Mesenteric fat pad (tissue), 1 donor: ENCODE data around the gene MS4A6E. TPM values are rescaled to one million over a fixed set of nuclear protein-coding genes. Genes with fewer than 3 reads are reported as not detected.

Experiments used
- DNase-seq: peaks from one replicate; pipeline ENCODE4 v3.0.0-alpha.2; 2020; ENCODE audit warnings: low spot score
- total RNA-seq: library from RNA; stranded (reverse); fragmentation: NEBNext Ultra II Directional; extraction: Animal tissue kit (Norgen Biotek cat#: 25700); gene quantifications from one replicate; pipeline ENCODE4 v1.2.1, GENCODE V29; 2021
- donor health status: DM: yes; HTN: yes; CAD: no.

MS4A6E gene
- total RNA-seq, 1 donor from 2014 or later: 3.6 TPM

GRCh38 chr11:60371854-60372253, 44.8 kb downstream of the MS4A6E start:
- DNase-seq: no peak

DNA sequence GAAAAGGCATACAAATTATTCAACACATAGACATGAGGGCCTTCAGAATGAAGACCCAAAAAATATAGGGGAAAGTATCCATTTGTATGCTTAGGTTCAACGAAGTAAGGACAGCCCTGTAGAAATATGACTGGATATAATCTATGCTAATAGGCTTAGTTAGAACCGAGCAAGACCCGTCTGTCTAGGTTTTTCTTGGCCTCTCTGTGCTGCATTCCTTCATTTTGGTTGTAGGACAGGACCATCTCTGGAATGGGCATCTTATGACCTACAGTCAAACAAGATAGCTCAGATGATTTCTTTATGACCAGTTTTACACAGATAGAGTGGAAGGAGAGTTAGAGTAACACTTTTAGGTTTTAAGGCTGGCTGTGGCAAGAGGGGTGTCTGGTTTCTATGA, 45.7 kb downstream of the MS4A6E start:
- DNase-seq: no peak

DNA sequence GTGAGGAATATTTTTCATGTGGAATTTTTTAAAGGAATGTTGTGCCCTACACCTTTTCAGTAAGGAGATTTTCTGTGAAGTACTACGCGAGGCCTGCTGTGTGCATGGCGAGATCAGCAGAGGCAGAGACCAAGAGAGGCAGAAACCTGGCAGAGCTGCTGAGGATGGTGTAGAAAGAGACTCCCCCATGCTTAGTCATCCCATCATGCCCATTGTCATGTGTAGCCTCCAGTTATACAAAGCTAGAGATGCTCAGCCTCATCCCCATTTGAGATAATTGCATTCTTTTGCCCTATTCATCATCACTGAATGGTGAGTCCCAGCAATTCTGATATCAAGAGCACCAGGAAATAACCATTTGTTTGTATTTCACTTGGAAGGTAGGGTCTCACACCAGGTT, 48.3 kb downstream of the MS4A6E start:
- no peak for DNase-seq

- no peak for DNase-seq
Measured at GRCh38 chr11:60376601-60377000, 49.5 kb downstream of the MS4A6E start.

DNA sequence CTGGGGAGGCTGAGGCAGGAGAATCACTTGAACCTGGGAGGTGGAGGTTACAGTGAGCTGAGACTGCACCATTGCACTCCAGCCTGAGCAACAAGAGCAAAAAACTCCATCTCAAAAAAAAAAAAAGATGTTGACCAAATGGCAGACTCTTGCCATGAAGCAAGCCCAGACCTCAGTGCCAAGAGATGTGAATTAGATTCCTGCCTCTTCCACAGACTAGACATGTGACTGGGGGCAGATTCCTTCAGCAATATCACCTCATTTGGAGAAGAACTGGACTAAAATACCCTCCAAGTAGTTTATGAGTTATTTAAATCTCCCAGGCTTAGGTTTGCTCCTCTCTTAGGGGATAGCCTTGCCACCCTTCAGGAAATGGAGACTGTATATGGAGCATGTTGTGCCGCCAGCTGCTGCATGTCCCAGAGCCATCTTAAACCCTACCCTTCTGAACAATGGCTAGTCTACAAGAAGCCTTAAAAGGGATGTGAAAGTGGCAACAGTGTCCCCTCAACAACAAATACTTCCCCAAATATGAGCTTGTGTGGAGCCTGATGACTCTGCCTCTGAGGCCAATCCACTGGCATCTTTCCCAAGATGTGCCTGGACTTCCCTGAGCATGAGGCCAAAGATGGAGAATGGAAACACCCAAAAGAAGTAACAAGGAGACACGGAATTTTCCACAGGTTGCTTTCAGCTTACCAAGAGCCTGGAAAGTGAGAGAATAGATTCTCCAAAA, 50.5 kb downstream of the MS4A6E start:
- DNase-seq: no peak

GRCh38 chr11:60378354-60378753, 51.3 kb downstream of the MS4A6E start, which contains the start of gene MS4A7:
MS4A7 (plus strand) TSS chr11:60378532; CDS start chr11:60383142, 4,610 bp downstream.
- no peak for DNase-seq

- DNase-seq: no peak
Measured at GRCh38 chr11:60389279-60389910, 62.3 kb downstream of the MS4A6E start.

GRCh38 chr11:60390419-60390818, 63.4 kb downstream of the MS4A6E start:
- no peak for DNase-seq

Other genes with a start within 250 kb of the MS4A6E start
- gene MS4A2, start 238.6 kb upstream of the MS4A6E start, total RNA-seq: 1.1 TPM
- 196 TPM for gene MS4A6A, start 144.2 kb upstream of the MS4A6E start, total RNA-seq
- gene MS4A4E, start 84.1 kb upstream of the MS4A6E start, total RNA-seq: 3.2 TPM
- gene MS4A4A, start 46.6 kb upstream of the MS4A6E start, total RNA-seq: 115 TPM
- gene MS4A7, start 51.3 kb downstream of the MS4A6E start, total RNA-seq: 188 TPM
- 3.6 TPM for gene MS4A14, start 69.2 kb downstream of the MS4A6E start, total RNA-seq
- not detected for gene MS4A5, start 102.3 kb downstream of the MS4A6E start, total RNA-seq
- gene MS4A1, start 128.6 kb downstream of the MS4A6E start, total RNA-seq: 0.22 TPM
- gene MS4A12, start 165.5 kb downstream of the MS4A6E start, total RNA-seq: not detected
- not detected for gene MS4A13, start 188.1 kb downstream of the MS4A6E start, total RNA-seq